OCI-LY7 (cell line): Measurements from ENCODE around the gene CAMK2N1. TPM values are rescaled to one million over a fixed set of nuclear protein-coding genes. Genes with fewer than 3 reads are reported as not detected.

ENCODE experiments used
- BruUV-seq: library from RNA; stranded (reverse); fragments of 400-500 nt; replicated peaks from 2 replicates; lab custom pipeline; 2021; lab: Mats Ljungman, UMichigan
- CTCF ChIA-PET: fragments of 300-600 bp; sonication (Branson Sonifier 250); formaldehyde crosslinking; loops from one replicate; lab custom pipeline; 2022; ENCODE audit warnings: antibody characterized with exemption; ENCODE audit not compliant: unreplicated experiment; lab: Charles Lee
- POLR2A ChIA-PET: fragments of 300-600 bp; sonication (Branson Sonifier 250); formaldehyde crosslinking; loops from one replicate; lab custom pipeline; 2022; ENCODE audit warnings: antibody characterized with exemption; lab: Charles Lee
- DNase-seq: peaks from one replicate; pipeline ENCODE4 v3.0.0-alpha.2; 2015; ENCODE audit warnings: low spot score
- H2AFZ ChIP-seq: fragments of 200-600 bp; sonication (generic), shearing (Covaris generic); 2 replicates; pipeline ENCODE4 v1.6.1; 2014; ENCODE audit warnings: mild to moderate bottlenecking, antibody characterized with exemption, low read length, moderate library complexity
- H3K27ac ChIP-seq: fragments of 200-600 bp; sonication (generic); 2 replicates; pipeline ENCODE4 v1.5.1; 2014; ENCODE audit warnings: mixed run types, low read depth, mild to moderate bottlenecking, moderate library complexity, low read length, inconsistent platforms; ENCODE audit not compliant: poor library complexity, severe bottlenecking
- H3K36me3 ChIP-seq: fragments of 200-600 bp; sonication (generic); 2 replicates; pipeline ENCODE4 v1.6.1; 2014; ENCODE audit warnings: mild to moderate bottlenecking, antibody characterized with exemption, low read length, moderate library complexity, mixed read lengths; ENCODE audit not compliant: insufficient read depth
- H3K4me1 ChIP-seq: fragments of 200-600 bp; sonication (generic); 2 replicates; pipeline ENCODE4 v1.5.1; 2014; ENCODE audit warnings: mild to moderate bottlenecking, low read length; ENCODE audit not compliant: insufficient read depth, poor library complexity, severe bottlenecking
- H3K4me2 ChIP-seq: fragments of 200-600 bp; sonication (generic); 2 replicates; pipeline ENCODE4 v1.6.1; 2014; ENCODE audit warnings: mild to moderate bottlenecking, low read length
- H3K4me3 ChIP-seq: fragments of 200-600 bp; sonication (generic); 2 replicates; pipeline ENCODE4 v1.5.1; 2014; ENCODE audit warnings: mild to moderate bottlenecking, low read depth, low read length; ENCODE audit not compliant: poor library complexity, severe bottlenecking
- H3K79me2 ChIP-seq: fragments of 200-600 bp; sonication (generic); 2 replicates; pipeline ENCODE4 v1.6.1; 2016; ENCODE audit warnings: low read depth, mild to moderate bottlenecking, low read length, moderate library complexity, mixed read lengths; ENCODE audit not compliant: insufficient read depth
- H3K9me2 ChIP-seq: fragments of 200-600 bp; sonication (generic); 2 replicates; pipeline ENCODE4 v1.6.1; 2016; ENCODE audit warnings: mild to moderate bottlenecking, low read length, mixed read lengths; ENCODE audit not compliant: insufficient read depth
- H3K9me3 ChIP-seq: fragments of 200-600 bp; sonication (generic); 2 replicates; pipeline ENCODE4 v1.6.1; 2014; ENCODE audit warnings: mild to moderate bottlenecking, mixed run types, low read length, mixed read lengths
- H4K20me1 ChIP-seq: fragments of 200-600 bp; sonication (generic); 2 replicates; pipeline ENCODE4 v1.6.1; 2014; ENCODE audit warnings: mild to moderate bottlenecking, antibody characterized with exemption, low read length, moderate library complexity, mixed read lengths; ENCODE audit not compliant: insufficient read depth
- CTCF ChIP-seq: fragments of 200-600 bp; sonication (generic); conservative IDR thresholded peaks from 2 replicates; pipeline ENCODE4 v1.5.1; 2014; ENCODE audit warnings: mild to moderate bottlenecking, antibody characterized with exemption, low read length, moderate library complexity, mixed read lengths
- EZH2phosphoT487 ChIP-seq: fragments of 200-600 bp; sonication (generic); IDR thresholded peaks from 2 replicates; pipeline ENCODE4 v1.6.1; 2018; ENCODE audit warnings: low read depth, borderline replicate concordance, mild to moderate bottlenecking, mixed run types, antibody characterized with exemption, low read length, moderate library complexity, mixed read lengths
- intact Hi-C: fragments of 100-400 bp; cut with micrococcal nuclease; formaldehyde crosslinking; loops from one replicate; pipeline ENCODE4 v1.10.0; 2022; ENCODE audit not compliant: unreplicated experiment
- total RNA-seq, 2 experiments: library from RNA; depleted of rRNA in 1 of 2; stranded (reverse); fragments of >200 nt in 1 of 2; shearing (Covaris generic) in 1 of 2; gene quantifications; 2 replicates each; pipeline ENCODE4 v1.2.3, GENCODE V29; 2014 to 2022

Gene CAMK2N1
- total RNA-seq, 2 experiments from 2014 or later = not detected

GRCh38 chr1:20473894-20474293 is 12.1 kb downstream of the CAMK2N1 start:
- TF ChIP-seq EZH2phosphoT487 (no peak), CTCF (no peak)
- Histone ChIP-seq H3K4me1 (no peaks in the 10 kb centered on the region), H3K9me2 (no peaks in the 10 kb centered on the region), H4K20me1 (no peaks in the 10 kb centered on the region), H3K4me2 (no peak overlapping the region), H3K36me3 (no peaks in the 10 kb centered on the region), H3K79me2 (no peaks in the 10 kb centered on the region), H3K27ac (no peak overlapping the region), H3K4me3 (no peak overlapping the region), H2AFZ (no peak overlapping the region), H3K9me3 (no peaks in the 10 kb centered on the region)
- BruUV-seq = no TSS peak
- intact Hi-C loops = no loop called here
- ChIA-PET CTCF (no interaction called here), POLR2A (no interaction called here)
- DNase-seq = no peak

DNA sequence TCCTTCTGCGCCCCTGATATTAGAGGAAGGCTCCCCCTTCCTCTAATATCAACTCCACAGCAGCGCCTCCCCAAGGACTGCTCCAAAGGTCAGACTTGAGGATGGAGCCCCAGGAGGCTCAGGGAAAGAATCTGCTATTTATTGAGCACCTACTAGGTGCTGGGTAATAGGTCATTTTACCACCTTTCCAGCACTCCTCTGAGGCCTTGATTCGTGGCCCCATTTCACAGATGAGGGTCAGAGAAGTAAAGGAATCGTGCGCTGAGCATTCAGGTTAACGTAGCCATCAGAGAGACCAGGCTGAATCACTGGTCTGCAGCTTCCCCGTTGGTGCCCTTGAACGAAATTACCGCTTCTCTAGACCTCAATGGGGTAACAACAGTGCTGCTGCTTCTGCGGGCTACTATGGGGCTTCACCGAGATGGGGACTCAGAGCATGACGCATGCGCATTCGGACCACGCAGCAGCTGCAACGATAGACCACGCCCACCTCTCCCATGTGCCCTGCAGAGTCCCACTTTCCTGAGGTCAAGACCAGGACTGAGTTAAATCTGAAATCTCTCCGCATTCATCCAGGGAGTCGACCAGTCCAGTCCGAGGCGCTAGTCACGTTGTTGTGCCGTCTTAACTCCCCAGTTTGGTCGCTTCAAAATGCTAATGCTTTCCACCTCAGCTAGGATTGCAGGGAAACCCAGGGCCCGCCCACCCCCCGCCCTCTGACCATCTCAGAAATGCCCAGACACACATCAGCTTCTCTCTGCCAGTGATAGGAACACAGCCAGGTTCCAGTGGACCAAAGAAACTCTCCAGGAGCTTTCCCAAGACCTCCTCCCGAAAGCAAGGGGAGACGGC is 12.9 kb downstream of the CAMK2N1 start:
- BruUV-seq = no TSS peak
- ChIA-PET CTCF (no interaction called here), POLR2A (no interaction called here)
- H2AFZ ChIP-seq = no peak overlapping the region
- intact Hi-C loops = no loop called here
- DNase-seq = peak; percentile 55
- no peak overlapping the region for H3K27ac ChIP-seq
- H3K9me3 ChIP-seq = no peaks in the 10 kb centered on the region
- TF ChIP-seq EZH2phosphoT487 (no peak), CTCF (no peak)
- no peak overlapping the region for H3K4me2 ChIP-seq
- no peaks in the 10 kb centered on the region for H3K79me2 ChIP-seq
- no peaks in the 10 kb centered on the region for H3K9me2 ChIP-seq
- no peaks in the 10 kb centered on the region for H3K36me3 ChIP-seq
- no peaks in the 10 kb centered on the region for H4K20me1 ChIP-seq
- H3K4me3 ChIP-seq = no peak overlapping the region
- no peaks in the 10 kb centered on the region for H3K4me1 ChIP-seq

GRCh38 chr1:20472121-20472520 is 13.9 kb downstream of the CAMK2N1 start:
- no peak for TF ChIP-seq CTCF
- Histone ChIP-seq H2AFZ (no peak overlapping the region), H3K9me3 (no peaks in the 10 kb centered on the region), H3K4me2 (no peak overlapping the region), H3K36me3 (no peaks in the 10 kb centered on the region), H3K4me1 (no peaks in the 10 kb centered on the region), H4K20me1 (no peaks in the 10 kb centered on the region), H3K4me3 (no peak overlapping the region), H3K79me2 (no peaks in the 10 kb centered on the region), H3K9me2 (no peaks in the 10 kb centered on the region), H3K27ac (no peak overlapping the region)
- intact Hi-C loops = no loop called here
- no peak for DNase-seq
- ChIA-PET POLR2A (interaction anchor here (0.5 to 0.7 kb wide), 2 partner anchors 436 to 713 kb away, joined by 3 to 5 read pairs; no protein-coding TSS in a partner anchor), CTCF (no interaction called here)
- no TSS peak for BruUV-seq
